ENCODE results near the gene HMGN3. TPM values are rescaled to one million over a fixed set of nuclear protein-coding genes. Genes with fewer than 3 reads are reported as not detected.

The HMGN3 gene
- polyA plus RNA-seq, 1 donor from 2014 or later = 121 TPM

GRCh38 chr6:79238919-79239318, 4.4 kb upstream of the HMGN3 start:
- no peaks in the 10 kb centered on the region for H3K27me3 ChIP-seq (ENCODE audit: insufficient read depth, low read depth, low read length)
- no peak overlapping the region for H3K9ac ChIP-seq (ENCODE audit: low read length)
- no peak overlapping the region for H3K4me3 ChIP-seq (ENCODE audit: low read length)
- no peaks in the 10 kb centered on the region for H3K9me2 ChIP-seq (ENCODE audit: insufficient read depth, low read length)
- no peak for TF ChIP-seq CTCF (IDR thresholded peaks at IDR 0.05; ENCODE audit: poor library complexity, severe bottlenecking)
- no peak for TF ChIP-seq SMC3 (conservative IDR thresholded peaks at IDR 0.05; ENCODE audit: poor library complexity)
- TF ChIP-seq EP300 (conservative IDR thresholded peaks at IDR 0.05; ENCODE audit: poor library complexity, severe bottlenecking) = no peak
- TF ChIP-seq MXI1 (conservative IDR thresholded peaks at IDR 0.05; ENCODE audit: poor library complexity, severe bottlenecking) = no peak
- TF ChIP-seq EZH2 (IDR thresholded peaks at IDR 0.05; ENCODE audit: borderline replicate concordance, insufficient read depth, low read length, poor library complexity, severe bottlenecking) = no peak
- no peak for TF ChIP-seq TAF1 (IDR thresholded peaks at IDR 0.05; ENCODE audit: low read depth)
- no peak overlapping the region for H3K4me2 ChIP-seq (ENCODE audit: low read length)
- no peaks in the 10 kb centered on the region for H3K9me3 ChIP-seq (ENCODE audit: low read length)
- H3K36me3 ChIP-seq (ENCODE audit: insufficient read depth, low read length) = no peaks in the 10 kb centered on the region
- H2AFZ ChIP-seq (ENCODE audit: low read depth, low read length) = no peak overlapping the region
- peaks cover 6% of the 10 kb centered on the region for H3K79me2 ChIP-seq (replicated peaks; ENCODE audit: insufficient read depth, low read length)
- H3F3A ChIP-seq (ENCODE audit: insufficient read depth, low read length, poor library complexity, severe bottlenecking) = no peaks in the 10 kb centered on the region
- no peaks in the 10 kb centered on the region for H4K20me1 ChIP-seq (ENCODE audit: insufficient read depth)
- H3K27ac ChIP-seq (ENCODE audit: low read length) = no peak overlapping the region

GRCh38 chr6:79236711-79237110, 2.2 kb upstream of the HMGN3 start:
- Histone ChIP-seq H3K79me2 (replicated peaks; ENCODE audit: insufficient read depth, low read length) (peaks cover 20% of the 10 kb centered on the region), H3K27me3 (ENCODE audit: insufficient read depth, low read depth, low read length) (no peaks in the 10 kb centered on the region), H3K9me3 (ENCODE audit: low read length) (no peaks in the 10 kb centered on the region), H3K9ac (ENCODE audit: low read length) (no peak overlapping the region), H4K20me1 (ENCODE audit: insufficient read depth) (no peaks in the 10 kb centered on the region), H3K4me2 (ENCODE audit: low read length) (no peak overlapping the region), H3K36me3 (ENCODE audit: insufficient read depth, low read length) (no peaks in the 10 kb centered on the region), H3K4me3 (ENCODE audit: low read length) (no peak overlapping the region), H3K9me2 (ENCODE audit: insufficient read depth, low read length) (no peaks in the 10 kb centered on the region), H3K27ac (ENCODE audit: low read length) (no peak overlapping the region), H3F3A (ENCODE audit: insufficient read depth, low read length, poor library complexity, severe bottlenecking) (no peaks in the 10 kb centered on the region), H2AFZ (ENCODE audit: low read depth, low read length) (no peak overlapping the region)
- TF ChIP-seq SMC3 (conservative IDR thresholded peaks at IDR 0.05; ENCODE audit: poor library complexity) (no peak), REST (IDR thresholded peaks at IDR 0.05; ENCODE audit: borderline replicate concordance) (no peak), TAF1 (IDR thresholded peaks at IDR 0.05; ENCODE audit: low read depth) (no peak), CTCF (IDR thresholded peaks at IDR 0.05; ENCODE audit: poor library complexity, severe bottlenecking) (no peak), POLR2AphosphoS5 (IDR thresholded peaks at IDR 0.05) (no peak)
